GM10847 (cell line): ENCODE data around the gene PSMD1.

Source experiments
- POLR2A ChIP-seq: IDR thresholded peaks from 2 replicates; pipeline ENCODE4 v1.6.1; 2011; ENCODE audit not compliant: insufficient read length; ENCODE audit errors: extremely low read depth

Gene PSMD1

DNA sequence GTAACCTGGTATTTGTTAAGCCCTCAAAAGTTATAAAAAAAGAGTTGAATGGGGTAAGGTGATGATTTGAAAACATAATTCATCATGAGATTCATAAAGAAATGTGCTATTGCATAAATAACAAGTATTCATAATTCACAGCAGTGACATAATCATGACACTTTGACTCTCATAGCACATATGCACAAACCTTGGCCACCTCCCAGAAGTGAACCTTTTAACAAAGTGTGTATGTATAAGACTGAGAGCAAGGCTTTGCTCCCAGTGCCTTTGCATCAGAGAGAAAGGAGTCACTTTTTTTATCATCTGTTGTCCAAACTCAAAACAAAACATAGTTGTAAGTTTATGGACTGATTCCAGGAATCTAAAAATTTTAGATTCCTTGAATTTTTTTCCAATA, 83.1 kb downstream of the PSMD1 start:
- TF ChIP-seq POLR2A: no peak

- TF ChIP-seq POLR2A: no peak
Measured at GRCh38 chr2:231144896-231145295, 88.2 kb downstream of the PSMD1 start.

GRCh38 chr2:231146665-231147064, 90.0 kb downstream of the PSMD1 start:
- TF ChIP-seq POLR2A: no peak

GRCh38 chr2:231152800-231153557, 96.3 kb downstream of the PSMD1 start:
- no peak for TF ChIP-seq POLR2A

DNA sequence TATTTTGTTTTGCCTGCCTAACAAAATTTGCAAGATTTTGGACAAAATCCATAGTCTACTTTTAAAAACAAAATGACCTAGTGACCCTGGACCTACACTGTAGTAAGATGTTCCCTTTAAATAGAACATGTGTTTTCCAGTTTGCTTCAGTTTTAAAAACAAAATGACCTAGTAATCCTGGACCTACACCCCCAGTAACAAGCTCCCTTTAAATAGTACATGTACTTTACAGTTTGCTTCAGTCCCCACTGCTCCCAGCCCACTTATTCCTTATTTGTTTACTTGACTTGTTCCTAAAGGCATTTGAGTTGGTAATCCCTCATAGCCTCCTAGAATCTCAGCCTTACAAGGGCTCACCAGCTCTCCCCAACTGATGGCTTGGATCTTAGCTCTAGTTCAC, 102.6 kb downstream of the PSMD1 start:
- no peak for TF ChIP-seq POLR2A

DNA sequence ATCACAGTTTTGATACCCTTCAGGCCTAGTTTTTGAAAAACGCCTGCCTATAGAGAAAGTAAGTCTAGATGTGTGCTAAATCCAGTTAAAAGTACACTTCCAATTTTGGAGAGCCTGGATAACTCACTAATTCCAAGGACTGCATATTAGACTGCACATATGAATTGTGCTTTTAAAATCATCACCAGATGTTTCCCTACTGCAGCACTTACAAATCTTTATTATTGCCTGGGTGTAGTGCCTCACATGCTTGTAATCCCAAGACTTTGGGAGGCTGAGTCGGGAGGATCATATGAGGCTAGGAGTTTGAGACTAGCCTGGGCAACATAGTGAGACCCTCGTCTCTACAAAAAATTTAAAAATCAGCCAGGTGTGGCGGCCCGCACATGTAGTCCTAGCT, 104.0 kb downstream of the PSMD1 start:
- no peak for TF ChIP-seq POLR2A

- no peak for TF ChIP-seq POLR2A
Measured at GRCh38 chr2:231161252-231161839, 104.7 kb downstream of the PSMD1 start.

DNA sequence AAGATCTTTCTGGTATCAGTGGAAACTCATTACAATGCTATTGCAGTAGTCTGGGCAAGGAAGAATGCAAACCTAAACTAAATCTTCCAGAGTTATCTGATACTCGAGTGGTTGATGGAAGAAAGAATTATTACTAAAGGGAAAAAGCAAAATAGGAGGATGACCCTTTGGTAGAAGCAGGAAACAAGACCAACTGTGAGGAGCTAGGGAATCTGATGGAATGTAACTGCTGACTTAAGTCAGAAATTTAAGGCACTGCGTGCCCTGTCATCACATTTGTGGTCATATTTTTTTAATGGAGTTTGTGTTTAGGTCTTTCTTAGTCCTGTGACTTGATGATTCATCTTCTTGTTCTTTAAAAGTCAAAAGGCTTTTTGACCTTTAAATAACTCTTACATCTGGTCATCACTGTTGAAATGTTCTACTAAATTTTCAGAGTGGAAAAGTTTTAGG, 105.2 kb downstream of the PSMD1 start:
- no peak for TF ChIP-seq POLR2A

DNA sequence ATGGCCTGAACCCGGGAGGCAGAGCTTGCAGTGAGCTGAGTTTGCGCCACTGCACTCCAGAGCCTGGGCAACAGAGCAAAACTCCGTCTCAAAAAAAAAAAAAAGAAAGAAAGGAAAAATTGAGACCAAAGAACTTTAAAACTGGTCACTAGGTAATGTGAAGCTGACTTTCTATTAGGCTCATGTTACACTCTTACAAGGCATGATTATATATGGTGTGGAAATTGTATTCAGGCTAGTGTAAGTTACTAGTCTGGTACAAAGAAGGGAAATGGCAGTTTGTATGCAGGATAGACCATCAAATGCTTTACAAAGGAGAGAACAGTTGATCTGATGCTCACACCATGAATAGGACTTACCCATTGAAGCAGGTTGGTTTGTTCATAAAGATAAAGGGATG, 106.3 kb downstream of the PSMD1 start:
- no peak for TF ChIP-seq POLR2A

- no peak for TF ChIP-seq POLR2A
Measured at GRCh38 chr2:231163414-231164095, 106.9 kb downstream of the PSMD1 start.

- TF ChIP-seq POLR2A: no peak
Measured at GRCh38 chr2:231167745-231168459, 111.2 kb downstream of the PSMD1 start.

- TF ChIP-seq POLR2A: no peak
Measured at GRCh38 chr2:231168460-231169139, 111.9 kb downstream of the PSMD1 start.

DNA sequence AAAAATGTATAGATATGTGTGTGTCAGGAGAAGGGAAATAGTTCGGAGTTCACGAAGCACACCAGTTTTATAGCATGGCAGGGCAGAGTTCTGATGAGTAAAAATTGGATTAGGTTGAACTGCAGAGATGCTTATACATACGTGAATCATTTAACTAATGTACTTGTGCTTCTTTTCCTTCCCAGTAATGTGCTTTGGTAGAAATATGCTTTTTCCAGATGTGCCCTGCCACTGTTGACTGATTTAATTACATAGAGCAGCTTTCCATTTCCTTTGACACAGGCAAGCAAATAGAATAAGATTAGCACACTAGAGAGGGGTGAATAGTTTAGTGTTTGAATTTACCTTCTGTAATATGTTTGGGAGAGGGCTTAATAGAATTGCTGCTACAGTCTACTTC, 112.8 kb downstream of the PSMD1 start:
- TF ChIP-seq POLR2A: no peak

GRCh38 chr2:231170055-231170454, 113.4 kb downstream of the PSMD1 start:
- TF ChIP-seq POLR2A: no peak

- no peak for TF ChIP-seq POLR2A
Measured at GRCh38 chr2:231172025-231172424, 115.4 kb downstream of the PSMD1 start.

DNA sequence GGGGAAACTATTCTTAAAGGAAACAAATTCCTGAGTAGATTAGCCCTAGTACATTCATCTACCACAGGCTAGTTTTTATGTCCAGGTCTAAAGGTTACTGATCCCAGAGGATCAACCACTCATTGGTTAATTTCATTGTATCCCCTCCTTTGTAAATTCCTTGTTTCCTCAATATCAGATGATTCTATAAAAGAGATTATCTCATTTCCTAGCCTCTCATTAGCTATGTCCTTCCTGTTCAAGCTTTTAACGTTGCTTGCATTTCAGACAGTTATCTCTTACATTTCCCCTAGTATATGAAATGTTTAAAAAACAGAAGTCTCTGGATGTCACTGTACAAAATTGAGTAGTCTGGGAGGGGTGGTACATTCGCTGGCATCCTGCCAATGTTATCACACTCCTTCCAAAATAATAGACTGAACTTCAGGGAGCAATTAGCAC, 117.6 kb downstream of the PSMD1 start:
- no peak for TF ChIP-seq POLR2A

DNA sequence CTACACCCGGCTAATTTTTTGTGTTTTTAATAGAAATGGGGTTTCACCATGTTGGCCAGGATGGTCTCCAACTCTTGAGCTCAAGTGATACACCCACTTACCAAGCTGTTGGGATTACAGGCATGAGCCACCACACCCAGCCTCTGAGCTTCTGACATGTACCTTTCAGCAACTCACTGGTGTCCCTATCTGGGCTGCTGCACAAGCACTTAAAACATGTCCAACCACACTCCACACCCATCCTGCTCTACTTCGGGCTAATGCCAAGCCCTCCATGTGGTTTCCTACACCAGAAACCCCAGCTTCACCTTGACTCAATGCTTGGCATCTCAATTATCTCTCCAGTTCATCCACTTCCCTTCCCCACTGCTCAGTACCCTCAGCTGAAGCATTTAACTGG, 119.4 kb downstream of the PSMD1 start:
- TF ChIP-seq POLR2A: no peak
